ENCODE data around the gene SDCBP2.

SDCBP2 gene

DNA sequence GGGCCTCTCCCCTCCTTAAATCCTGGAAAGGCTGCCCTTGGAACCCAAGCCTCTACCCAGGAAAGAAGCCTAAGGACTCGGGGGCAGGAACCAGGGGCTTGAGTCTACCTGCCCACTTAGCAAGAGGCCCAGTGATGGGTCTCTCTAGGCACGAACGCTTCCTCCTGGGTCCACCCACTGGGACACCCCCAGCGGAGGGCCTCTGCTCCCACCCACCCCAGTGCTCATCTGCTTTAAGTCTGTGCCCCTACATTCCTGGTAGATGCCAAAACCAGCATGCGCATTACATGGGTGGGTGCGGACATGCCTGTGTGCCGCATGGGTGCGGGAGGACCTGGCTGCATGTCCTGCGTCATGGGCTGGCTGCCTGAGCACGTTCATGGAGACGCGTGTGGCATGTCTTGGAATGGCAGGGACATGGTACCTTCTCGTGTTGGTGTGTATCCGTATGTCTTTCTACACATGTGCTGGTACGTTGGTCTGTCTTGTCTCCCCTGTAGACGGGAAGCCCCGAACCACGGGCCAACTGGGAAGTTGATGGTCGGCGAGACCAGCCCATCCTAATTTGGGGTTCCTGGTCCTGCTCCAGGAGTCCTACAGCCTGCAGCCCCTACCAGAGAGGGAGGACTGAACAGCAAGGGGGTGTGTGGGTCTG lies 33.5 kb downstream of the SDCBP2 start:
- DNase-seq (ENCODE audit: low spot score) = no peak

DNA sequence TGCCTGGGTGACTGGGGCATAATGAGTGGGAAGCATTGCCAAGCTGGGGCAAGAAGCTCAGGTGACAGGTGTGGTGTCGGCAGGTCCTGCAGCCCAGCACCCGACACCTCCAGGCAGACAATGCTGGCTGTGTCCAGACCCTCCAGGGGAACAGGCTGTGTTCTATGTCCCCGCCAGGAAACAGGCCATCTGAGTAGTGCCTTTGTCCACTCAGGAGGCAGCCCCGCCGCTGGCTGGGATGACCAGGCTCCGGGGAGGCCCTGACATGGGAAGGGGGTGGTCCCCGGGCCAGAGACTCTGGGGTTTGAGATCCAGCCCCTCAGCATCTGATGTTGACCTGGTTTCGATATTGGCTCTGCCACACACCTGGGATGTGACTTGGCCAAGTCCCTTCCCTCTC lies 34.4 kb downstream of the SDCBP2 start:
- no peak for DNase-seq (ENCODE audit: low spot score)

DNA sequence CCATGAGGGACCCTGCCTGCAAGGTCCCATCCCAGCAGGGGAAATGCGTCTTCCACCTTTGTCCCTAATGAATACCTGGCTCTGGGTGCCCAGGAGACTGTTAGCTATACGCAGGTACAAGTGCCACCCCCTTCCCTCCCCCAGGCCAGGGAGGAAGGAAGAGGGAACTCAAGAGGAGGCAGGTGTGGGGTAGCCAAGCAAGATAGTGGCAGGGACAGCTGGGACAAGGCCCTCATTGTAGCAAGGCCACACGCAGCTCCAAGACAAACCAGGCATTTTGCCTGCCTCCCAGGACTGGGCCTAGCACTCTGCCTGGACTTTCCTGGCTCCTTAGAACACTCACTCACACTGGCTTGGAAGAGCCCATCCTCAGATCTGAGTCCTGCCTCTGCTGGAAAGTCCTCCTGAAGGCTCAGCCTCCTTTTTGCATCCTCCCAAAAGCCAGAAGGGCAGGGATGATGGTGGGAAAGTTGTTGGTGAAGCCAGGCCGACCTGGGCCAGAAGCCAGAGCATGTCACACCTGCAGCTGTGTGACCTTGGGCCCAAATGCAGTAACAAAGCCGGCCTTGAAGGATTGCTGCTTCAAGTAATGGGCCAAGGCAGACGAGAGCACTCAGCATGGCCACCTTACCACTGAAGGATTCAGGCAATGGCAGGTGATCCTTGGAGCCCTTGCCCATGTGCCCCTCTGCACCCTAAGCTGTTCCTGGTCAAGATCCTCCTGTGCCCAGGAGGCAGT lies 35.1 kb downstream of the SDCBP2 start:
- no peak for DNase-seq (ENCODE audit: low spot score)

DNA sequence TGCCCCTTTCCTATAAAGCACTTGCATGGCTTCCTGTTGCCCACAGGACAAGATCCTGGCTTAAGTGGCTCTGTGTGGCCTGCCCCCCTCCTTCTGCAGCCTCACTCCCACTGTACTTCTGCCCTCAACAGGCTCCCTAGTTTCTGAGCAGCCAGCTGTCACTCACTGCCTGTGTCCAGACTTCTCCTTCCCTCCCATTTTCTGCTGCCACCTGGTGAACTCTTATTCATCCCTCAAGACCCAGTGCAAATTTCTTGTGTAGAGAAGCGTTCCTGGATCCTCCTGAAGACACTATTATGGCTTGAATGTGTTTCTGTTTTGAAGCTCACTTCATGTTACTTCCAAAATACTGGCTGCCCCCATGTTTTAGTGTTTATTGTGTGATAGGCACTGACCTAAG lies 36.3 kb downstream of the SDCBP2 start:
- no peak for DNase-seq (ENCODE audit: low spot score)

DNA sequence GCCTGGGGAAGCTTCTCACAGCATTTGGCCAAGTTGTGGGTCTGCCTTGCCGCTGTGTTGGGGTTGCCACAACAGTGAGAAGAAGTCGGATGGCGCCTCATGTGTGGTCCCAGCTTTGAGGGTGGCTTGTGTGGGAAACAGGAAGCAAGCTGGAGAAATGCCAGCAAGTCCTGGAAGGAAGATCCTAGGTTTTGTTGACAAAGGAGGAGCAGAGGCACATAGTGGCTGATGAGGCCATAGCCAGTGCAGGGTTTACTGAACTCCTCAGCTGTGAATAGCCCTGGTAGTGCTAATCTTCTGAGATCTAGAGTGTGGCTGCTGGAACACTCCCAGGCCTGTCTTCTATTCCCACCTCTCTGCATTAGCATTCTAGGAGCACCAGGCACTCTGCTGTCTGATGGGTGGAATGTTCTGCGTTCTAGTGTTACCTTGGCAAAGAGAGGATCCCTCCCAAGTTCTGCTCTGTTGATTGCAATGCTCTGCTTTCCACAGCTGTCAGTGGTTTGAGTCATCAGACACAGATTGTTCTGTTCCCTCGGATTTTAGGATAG lies 37.7 kb downstream of the SDCBP2 start:
- DNase-seq (ENCODE audit: low spot score) = no peak

DNA sequence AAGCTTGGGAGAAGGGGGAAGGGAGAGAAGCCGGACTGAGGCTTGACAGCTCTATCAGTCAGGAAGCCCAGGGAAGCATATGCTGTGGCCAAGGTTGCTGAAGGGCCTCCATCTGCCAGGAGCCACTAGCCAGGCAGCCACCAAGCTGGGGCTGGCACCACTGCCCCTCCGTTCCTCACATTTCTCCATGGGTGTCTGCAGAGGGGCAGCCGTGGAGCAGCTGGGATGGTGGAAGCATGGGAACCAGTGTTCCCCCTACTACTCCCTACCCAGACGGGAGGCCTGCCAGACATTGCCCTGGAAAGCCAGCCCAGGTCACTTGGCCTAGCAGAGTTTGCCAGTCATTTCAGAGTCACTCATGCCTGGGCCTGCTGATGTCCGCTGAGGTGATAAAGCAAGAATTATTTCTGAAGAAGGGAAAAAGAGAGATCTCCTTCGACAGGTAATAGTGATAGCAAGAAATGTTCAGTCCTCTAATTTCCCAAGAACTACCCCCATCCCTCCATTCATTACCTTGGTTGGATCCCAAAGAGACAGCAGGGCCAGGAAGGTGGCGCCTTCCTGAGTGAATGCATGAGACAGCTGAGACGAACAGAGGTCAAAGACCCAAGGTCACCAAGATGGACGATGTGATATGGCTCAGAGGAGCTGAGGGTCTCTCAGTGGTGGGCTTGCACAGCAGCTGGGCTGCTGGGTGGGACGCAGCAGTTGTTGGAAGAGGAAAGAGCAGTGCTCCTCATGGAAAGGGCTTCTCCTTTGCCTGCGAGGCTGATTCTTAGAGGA lies 41.0 kb downstream of the SDCBP2 start:
- DNase-seq (ENCODE audit: low spot score) = no peak

DNA sequence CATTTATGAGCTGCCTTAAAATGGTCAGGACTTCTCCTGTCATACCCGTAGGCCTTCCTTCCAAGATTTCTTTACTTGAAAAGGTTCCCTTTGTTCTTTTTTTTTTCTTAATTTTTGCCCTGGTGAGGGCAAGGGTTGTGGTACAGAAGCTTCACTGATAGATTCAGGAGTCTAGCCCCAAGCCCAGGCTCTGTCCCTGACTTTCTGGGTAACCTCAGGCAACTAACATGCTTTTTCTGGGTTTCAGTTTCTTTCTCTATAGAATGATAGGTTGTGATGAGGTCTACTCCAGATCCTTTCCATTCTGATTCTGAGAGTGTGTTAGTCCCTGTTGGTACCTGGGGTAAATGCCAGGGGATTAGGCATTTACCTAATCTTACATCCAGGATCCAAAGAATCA lies 41.6 kb downstream of the SDCBP2 start:
- no peak for DNase-seq (ENCODE audit: low spot score)

DNA sequence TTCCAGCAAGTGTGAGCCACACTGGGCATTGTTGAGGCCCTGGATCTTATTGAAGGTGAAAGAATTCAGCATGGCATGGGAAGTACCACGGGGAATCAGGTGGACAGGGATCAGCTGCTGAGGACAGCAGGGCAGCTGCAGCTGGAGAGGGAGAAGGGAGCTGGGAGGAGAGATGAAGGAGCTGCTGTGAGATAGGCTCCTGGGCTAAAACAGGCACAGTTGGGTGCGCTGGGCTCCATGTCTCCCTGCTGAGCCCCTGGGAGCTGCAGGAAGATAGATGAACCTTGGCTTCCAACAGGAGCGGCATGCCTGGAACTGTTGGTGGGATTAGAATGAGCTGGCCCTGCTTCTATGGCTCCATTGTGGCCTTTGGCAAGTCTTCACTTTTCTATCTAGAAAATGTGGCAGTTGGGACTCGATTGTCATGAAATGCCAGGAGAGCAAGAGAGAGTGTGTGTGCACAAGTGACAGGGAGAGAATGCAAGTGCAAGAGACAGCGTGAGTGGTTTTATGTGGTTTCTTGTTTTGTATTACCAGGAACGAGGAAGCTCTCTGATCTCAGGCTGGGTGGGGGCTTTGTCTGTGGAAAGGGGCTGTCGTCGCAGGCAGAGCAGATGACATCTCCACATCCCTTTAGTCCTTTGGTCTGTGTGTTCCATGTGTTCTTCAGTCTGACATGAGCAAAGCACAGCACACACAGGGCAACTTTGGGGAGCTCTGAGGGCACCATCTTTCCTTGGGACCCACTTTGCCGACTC lies 42.5 kb downstream of the SDCBP2 start:
- no peak for DNase-seq (ENCODE audit: low spot score)

DNA sequence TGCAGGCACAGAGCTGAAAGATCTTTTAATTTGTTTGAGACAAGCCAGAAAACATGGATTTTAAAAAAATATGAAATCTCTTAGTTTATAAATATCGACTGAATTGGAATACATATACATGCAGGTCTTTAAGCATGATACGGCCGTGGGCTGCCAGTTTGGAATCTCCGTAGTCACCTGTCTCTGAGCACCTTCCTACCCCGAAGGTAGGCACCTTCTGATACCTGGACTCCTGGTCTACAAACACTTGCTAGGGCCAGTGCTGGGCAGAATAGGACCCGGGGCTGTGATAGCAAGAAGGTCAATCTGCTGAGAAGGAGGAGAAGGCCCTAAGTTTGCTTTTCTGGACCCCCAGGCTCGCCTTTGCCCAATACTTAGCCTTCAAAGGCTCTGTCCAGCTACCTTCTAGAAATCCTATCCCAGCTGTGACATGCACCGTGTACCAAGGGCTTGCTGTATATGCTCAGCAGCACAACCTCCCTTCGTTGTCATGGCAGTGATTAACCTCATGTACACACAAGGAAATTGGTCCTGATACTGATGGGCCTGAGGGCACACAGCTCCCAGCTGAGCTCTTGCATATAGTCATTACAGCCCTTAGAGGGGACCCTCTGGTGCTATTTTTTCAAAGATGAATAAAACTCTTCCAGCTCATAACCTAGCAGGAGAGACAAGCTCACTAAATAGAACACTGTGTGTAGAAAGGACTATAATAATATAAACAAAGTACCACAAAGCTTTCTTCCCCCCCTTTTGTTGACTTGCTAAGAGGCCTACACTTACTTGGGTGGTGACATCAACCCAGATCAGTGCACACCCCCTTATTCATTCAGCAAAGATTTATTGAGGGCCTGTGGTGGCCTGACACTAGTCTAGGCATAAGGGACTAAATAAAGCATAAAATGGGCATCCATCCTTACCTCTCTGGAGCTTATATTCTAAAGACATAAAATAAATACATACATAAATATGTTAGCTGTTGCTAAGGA lies 45.1 kb downstream of the SDCBP2 start:
- DNase-seq (ENCODE audit: low spot score) = no peak

DNA sequence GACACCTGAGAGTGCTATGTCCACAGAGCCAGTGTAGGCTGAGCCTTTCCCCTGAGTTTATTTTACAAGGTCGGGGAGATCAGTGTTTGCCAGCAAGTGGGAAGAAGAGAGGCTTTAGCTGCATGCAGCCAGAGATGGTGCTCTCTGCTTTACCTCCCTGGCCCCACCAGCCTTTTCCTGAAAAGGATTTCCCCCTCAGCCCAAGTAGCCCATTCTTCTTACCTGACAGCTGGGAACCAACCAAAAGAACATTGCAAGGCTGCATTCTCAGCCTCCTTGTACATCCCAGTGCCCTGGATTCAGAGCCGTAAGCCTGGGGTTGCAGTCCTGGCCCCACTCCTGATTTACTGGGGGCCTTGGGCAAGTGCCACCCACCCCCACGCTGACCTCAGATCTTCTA lies 46.0 kb downstream of the SDCBP2 start:
- no peak for DNase-seq (ENCODE audit: low spot score)

DNA sequence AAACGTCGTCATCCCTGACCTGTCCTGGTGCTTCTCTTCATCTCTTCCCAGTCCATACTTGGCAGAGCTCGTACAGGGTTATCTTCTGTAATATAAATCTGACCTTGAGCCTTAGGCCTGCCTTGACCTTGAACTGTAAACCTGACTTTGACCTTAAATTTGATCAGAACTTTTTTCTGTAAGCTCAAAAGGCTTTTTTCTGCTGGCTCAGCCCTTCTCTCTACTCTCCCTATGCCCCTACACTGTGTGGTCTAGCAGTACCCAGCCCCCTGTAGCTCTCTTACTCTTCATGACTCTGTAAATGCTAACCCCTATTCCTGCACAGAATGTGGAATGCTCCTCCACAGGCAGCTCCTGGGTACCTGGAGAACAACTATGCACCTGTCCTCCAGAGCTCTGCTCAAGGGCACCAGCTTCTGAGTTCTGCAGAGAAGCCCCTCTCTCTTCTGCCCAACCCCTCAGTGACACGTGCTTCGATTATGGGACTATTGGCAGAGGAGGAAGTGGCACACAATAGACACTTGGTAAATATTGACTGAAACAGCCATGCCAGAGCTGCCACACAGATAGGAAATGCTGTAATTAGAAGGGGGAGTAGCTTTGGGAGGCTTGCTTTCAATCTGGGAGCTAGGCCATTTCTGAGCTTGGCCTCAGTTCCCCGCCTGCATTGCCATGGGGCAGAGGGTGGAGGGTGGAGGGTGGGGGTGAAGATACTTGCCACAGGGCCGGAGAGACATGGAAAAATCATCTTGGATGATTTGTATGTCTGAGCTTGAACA lies 47.5 kb downstream of the SDCBP2 start:
- DNase-seq (ENCODE audit: low spot score) = no peak

DNA sequence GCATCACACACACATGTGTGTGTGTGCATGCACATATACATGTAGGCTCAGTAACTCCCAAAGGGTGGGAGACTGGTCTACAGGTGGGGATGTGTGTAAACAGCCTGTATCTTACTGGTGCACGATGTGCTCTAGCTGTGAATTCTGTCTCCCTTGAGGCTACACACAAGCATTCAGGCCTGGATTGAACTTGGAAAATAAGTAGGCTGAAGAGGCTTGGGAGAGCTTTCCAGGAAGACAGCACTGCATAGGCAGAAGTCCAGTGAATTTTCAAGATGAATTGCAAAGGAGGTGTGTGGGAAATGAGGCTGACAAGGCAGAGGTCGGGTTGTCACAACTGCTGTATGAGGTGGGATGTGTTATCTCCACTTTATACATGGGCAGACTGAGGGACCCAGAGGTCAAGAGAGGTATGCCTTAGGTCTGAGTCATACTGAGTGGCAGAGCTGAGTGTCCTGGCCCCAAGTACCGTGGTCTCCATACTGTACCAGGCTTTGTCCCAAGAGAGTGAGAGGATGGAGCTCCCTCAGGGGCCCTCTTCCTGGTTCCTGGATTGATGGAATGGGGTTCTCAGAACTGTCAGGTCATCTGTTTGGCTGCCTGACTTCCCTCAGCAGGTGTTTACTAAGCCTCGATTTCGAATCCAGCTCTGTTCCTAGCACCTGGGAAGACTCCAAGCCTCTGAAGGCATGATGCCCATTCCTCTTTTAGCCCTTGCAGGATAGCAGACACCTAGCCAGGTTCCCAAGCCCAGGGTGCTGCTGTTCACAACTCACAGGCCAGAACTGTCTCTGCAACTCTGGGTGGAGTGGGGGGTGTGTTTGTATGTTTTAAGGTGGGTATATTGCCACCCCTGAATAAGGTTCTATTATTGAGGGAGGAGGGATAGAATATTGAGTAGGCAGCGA lies 48.5 kb downstream of the SDCBP2 start:
- DNase-seq (ENCODE audit: low spot score) = no peak

DNA sequence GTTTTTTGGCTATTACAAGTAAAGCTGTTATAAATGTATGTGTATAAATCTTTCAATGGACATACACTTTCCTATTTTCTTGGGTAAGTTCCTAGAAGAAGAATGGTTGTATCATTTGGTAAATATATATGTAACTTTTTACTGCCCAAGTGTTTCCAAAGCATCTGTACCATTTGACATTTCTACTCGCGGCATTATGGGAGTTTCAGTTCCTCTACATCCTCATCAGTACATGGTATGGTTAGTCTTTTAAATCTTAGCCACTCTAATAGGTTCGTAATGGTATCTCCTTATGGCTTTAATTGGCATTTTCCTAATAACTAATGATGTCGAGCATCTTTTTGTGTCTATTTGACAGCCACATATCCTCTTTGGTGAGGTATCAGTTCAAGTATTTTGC lies 49.9 kb downstream of the SDCBP2 start:
- DNase-seq (ENCODE audit: low spot score) = no peak

DNA sequence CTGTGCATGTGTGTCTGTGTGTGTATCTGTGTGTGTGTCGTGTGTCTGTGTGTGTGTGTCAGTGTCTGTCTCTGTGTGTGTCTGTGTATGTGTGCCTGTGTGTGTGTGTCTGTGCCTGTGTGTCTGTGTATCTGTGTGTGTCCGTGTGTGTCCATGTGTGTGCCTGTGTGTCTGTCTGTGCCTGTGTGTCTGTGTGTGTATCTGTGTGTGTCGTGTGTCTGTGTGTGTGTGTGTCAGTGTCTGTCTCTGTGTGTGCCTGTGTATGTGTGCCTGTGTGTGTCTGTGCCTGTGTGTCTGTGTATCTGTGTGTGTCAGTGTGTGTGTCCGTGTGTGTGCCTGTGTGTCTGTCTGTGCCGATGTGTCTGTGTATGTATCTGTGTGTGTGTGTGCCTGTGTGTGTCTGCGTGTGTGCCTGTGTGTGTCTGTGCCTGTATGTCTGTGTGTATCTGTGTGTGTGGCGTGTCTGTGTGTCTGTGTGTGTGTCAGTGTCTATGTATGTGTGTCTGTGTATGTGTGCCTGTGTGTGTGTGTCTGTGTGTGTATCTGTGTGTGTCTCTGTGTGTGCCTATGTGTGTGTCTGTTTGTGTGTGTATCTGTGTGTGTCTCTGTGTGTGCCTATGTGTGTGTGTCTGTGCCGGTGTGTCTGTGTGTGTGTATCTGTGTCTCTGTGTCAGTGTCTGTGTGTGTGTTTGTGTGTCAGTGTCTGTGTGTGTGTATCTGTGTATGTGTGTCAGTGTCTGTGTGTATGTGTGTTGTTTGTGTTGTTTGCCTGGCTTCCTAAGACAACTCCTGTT lies 51.2 kb downstream of the SDCBP2 start:
- DNase-seq (ENCODE audit: low spot score) = no peak

DNA sequence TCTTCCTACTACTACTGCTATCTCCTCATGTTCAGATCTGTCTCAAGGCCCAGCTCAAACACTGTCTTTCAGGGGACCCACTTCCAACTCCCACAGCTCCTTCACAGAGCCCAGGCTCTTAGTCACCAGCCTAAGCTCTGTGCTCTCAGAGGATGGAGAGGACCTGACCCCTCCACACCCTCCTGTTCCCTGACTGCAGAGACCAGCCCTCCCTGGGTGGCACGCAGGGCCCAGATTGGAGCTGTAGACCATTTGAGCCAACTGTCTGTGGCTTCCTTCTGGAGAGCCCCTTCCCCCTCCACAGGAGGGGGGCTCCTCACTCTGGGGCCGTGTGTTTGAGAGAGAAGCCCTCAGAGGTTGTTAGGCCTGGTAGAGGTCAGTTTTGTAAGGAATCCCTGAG lies 53.0 kb downstream of the SDCBP2 start:
- no peak for DNase-seq (ENCODE audit: low spot score)

DNA sequence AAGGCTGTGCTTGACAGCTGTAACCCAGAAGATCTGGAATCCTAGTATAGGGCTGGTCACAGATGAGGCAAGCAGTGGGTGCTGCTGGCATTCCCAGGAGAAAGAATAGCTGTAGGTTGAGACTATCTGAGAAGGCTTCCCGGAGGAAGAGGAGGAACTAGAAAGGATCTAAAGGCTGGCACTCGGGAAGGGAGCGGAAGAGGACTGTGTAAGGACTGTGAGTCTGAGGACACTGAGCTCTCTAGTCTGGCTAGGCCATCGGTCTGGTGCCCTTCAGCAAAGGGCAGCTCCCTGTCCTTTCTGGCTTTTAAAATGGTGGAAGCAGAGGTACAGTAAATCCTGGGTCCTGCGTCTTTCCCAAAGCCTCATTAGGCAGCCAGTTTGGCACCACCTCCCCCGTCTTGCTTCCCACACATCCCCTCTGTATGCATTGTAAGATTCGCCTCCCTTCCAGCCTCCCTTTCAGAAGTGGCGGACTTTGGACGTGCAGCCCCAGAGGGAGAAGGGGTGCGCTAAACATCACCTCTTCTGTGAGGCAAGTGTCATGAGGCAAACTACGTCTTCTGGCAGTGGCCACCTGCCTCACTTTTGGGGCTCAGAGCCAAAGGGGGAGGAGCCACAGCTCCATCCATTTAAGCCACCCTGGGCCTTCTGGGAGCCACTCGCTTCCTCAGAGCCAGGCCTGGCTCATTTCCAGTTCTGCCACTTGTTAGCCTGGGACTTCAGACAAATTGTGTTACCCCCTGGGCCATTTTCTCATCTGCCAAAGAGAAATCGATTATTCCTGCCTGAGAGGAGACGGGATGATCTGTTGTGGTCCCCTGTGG lies 54.2 kb downstream of the SDCBP2 start:
- DNase-seq (ENCODE audit: low spot score) = no peak

DNA sequence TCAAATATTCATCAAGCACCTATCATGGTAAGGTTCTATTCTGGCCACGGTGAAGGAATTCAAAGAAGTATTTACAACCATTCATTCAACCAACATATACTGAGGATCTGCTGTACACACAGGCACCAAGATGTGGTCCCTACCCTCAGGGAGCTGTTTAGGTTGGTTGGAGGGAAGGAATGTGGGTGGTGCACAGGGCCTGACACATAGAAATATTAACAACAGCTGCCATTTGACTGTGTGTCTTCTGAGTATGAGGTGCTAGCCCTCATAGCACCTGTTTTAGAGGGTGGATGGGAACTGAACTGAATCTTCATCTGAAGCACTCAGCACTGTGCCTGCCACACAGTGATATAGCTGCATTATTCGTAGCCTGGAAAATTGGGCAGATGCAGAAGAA lies 55.6 kb downstream of the SDCBP2 start:
- no peak for DNase-seq (ENCODE audit: low spot score)

Data from left forelimb (tissue), 1 donor.